Breast epithelium (tissue), 3 donors: Measurements from ENCODE around the gene HOXA6.

ENCODE experiments used
- CTCF ChIP-seq, 3 donors: fragments of 450-650 bp; IDR thresholded peaks; one replicate each; pipeline ENCODE4 v1.5.1; 2016 to 2017; ENCODE audit warnings: antibody characterized with exemption in 3 of 3, mild to moderate bottlenecking in 3 of 3, moderate library complexity in 3 of 3
- POLR2A ChIP-seq: fragments of 450-650 bp; IDR thresholded peaks from one replicate; pipeline ENCODE4 v1.6.1; 2016; ENCODE audit warnings: antibody characterized with exemption, mild to moderate bottlenecking, moderate library complexity
- POLR2AphosphoS5 ChIP-seq, 3 donors: sonication (generic); formaldehyde crosslinking; IDR thresholded peaks; one replicate each; pipeline ENCODE4 v1.6.1; 2017; ENCODE audit warnings: antibody characterized with exemption in 3 of 3

- TF ChIP-seq POLR2AphosphoS5 (IDR thresholded peaks at IDR 0.05), result peak in 2 of 3 donors; percentile 11 to 15
- TF ChIP-seq CTCF (IDR thresholded peaks at IDR 0.05), result no peak
- no peak for TF ChIP-seq POLR2A
Measured at GRCh38 chr7:27147199-27148030, at the start of gene HOXA6.
